Suppressor macrophage (primary cell): ENCODE data around the gene CCNT2.
"Not testable (repeated sequence)": the region's sequence is repeated elsewhere in the genome, so short reads cannot be mapped to it uniquely, and the experiment has no call there.

Experiments
- DNase-seq, 4 experiments: peaks; one replicate each; pipeline ENCODE4 v3.0.0-alpha.2; 2020 to 2022
- total RNA-seq, 17 experiments: gene quantifications; one replicate each; lab custom pipeline; 2026; ENCODE audit warnings: mixed read lengths in 6 of 17, inconsistent platforms in 3 of 17; lab: John Stamatoyannopoulos, UW

The CCNT2 gene
- 35.2 to 85.8 (median 59.7) reads per million in 17 experiments for total RNA-seq

DNA sequence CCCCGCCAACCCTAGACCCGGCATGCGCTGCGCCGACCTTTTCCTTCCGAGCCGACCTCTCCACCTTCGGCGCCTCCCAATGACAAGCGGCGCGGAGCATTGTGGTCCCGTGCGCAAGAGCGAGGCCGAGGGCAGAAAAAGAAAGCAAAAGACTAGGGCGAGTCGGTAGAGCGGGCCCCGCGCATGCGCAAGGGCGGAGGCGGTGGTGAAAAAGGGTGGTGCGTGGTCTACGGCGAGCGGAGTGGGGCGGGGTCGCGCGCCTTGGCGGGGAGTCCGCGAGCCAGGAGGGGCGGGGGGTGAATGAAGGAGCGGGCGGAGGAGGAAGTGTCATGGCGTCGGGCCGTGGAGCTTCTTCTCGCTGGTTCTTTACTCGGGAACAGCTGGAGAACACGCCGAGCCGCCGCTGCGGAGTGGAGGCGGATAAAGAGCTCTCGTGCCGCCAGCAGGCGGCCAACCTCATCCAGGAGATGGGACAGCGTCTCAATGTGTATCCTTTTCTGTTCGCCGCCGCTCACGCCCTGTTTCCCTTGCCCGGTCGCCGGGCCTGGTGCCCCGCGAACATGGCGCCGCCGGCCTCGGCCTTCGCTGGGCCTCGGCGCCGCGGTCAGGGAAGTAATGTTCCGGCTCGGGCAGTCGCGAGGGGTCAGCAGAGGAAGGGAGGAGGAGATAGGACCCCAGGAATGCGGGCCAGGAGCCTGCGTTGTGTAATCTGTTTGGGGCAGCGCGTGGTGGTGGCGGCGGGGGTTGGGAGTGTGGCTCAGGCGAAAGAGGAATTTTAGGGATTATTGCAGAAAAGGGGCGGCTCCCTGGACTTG, at the start of gene CCNT2:
CCNT2 (plus strand) TSS at position 297 of the 815 bp plus-strand sequence; CDS start at position 330, 33 bp downstream.
- peak; percentile 99 to 100 (median 100) for DNase-seq

DNA sequence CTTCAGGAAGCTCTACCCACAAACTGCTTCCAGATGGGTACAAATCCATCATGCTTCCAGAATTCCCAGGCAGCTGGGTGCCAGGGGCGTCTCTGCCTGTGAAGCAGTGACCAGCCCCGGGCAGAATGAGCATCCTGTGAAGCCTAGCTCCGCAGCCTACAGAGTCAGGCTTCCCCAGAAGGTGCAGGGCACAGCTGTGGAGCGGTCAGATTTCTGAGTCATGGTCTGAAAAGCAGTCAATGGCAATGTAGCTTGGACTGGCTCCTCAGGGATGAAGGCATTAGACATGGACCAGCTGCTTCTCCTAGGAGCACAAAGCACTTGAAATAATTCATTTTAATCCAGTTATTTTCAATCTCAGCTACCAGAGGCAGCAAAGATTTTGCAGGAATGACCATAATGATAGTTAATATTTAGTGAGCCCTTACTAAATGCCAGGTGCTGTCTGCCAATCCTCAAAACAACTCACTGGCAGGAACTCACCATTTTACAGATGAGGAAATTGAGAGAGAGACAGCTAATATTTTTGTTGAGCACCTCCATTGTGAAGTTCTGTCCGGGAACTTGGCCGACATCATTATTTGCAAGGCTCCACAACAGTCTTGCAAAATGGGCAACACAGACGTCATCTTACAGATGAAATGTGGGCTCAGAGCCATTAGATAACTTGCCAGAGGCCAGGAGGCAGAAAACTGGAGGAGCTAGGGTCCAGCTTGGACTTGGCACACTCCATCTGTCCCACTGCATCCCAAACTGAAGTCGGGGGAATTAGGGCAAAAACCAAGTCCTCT, 48.5 kb upstream of the CCNT2 start:
- DNase-seq, result no peak

DNA sequence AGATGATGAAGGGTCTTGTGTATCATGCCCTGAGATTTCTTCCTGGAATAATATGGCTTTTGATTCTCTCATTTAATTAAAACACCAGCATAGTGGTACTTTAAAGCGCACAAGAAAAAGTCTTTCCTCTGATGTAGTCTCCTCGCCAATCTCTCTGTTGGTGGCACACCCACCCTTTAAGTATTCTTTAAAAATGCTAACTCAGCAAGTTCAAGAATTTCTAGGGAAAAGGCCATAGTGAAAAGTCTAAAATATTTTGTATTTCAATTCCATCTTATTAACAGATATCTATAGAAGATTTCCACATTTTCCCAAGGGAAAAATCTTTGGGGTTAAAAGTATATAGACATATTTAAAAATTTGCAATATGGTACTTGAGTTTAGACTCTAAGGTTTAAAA, 45.5 kb upstream of the CCNT2 start:
- no peak for DNase-seq

DNA sequence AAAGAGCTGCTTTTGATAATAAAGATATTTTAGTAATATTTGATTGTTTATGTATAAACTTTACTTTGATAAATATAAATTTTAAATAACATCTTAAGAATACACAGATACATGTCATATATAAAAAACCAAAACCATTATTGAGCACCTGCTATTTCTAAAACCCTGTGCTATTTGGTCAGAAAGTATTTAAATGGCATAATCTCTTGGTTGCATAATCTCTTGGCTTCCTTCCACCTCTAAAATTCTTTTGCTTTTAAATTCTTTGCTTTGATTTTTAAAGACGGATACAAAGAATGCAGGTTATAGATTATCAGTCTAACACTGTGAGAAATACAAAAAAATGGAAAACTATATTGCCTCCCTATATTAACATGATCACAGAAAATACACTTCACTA, 43.3 kb upstream of the CCNT2 start:
- DNase-seq, result no peak

DNA sequence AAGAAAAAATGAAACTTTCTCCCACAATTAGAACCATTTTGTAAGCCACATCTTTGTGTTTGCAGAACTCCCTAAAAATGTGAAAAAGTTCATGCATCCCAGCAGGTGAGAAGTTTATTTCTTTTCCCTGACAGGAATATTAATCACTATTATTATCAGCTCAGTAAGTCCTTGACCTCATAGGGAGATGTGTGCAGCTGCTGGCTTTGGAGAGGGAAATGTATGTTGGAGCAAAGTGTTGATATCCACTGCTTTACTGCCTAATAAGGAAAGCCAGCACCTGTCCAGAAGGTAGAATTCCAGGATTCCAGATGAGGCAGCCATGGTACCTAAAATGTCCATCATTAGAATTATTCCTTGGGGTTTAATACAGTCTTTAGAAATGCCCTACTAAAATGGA, 35.8 kb upstream of the CCNT2 start:
- DNase-seq, result no peak

DNA sequence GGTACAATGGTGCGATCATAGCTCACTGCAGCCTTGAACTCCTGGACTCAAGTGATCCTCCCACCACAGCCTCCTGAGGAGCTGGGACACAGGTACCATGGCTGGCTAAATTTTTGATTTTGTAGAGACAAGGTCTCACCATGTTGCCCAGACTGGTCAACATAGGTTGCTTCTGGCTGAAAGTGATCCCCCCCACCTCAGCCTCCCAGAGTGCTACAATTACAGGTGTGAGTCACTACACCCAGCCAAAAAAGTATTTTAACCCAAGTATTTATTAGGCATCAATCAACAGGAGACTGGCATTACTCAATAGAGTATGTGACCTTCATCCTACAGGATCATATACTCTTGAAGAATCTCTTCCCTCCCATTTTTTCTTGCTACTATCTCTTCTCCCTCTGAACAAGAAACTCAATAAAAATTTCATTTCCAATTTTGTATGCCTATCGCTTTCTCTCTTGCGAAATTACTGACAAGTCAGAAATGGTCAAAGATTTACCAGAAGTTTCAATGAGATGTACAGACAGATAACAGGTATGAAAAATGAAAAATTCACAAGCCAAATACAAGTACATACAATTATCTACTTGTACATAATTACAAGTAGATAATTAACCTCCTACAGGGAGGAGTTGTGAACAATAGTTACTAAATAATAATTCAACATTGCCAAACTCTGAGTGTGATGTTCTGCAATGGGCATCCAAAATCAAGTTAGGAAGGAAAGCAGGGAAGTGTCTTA, 34.9 kb upstream of the CCNT2 start:
- DNase-seq, result peak in 1 of 4 experiments; percentile 12

DNA sequence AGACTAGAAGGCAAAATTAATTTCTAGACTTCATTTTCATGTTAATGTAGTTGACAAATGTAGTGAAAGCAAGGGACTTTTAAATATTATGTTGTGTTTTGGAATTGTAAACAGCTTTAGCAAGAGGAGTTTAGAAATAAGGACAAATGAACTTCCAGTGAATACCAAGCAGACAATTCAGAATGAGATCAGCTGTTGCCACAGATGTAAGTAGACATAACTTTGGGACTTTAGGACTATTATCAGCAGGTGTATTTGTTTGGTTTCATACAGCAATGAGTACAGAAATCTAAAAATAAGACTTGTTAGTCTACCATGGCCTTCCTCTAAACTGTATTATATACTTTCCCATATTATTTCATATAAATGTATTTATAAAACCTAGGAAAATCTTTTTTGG, 34.2 kb upstream of the CCNT2 start:
- DNase-seq, result no peak

DNA sequence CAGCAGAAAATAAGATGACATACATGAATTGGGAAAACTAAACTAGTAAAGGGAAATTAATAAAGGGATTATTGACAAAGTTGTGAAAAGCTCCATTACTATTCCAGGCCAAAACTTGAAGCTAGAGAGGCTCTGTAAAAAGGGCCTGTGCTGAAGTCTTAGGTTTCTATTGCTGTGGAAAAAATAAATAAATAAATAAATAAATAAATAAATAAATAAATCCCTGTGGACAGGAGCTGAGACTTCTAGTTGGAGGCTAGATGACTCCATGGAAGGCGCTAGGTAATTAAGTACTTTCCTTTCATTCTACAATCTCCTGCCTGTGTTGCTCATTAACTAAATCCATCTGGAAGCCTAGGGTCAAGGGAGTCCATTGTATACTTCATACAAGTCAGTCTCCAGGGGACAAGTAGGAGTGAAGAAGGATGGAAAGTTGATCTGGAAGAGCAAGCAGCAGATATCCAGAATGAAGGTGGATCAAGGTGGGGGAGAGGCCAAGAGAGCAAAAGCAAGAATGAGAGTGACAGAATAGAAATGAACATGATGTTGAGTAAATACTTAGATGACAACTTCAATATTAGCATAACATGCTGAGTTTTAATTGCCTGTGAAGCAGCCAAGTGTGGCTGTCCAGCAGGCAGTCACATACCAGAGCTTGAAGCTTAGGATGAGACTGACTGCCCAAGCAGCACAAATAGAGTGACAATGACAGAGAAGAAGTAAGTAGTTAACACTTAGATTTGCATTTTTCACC, 26.2 kb upstream of the CCNT2 start:
- DNase-seq, result no peak

DNA sequence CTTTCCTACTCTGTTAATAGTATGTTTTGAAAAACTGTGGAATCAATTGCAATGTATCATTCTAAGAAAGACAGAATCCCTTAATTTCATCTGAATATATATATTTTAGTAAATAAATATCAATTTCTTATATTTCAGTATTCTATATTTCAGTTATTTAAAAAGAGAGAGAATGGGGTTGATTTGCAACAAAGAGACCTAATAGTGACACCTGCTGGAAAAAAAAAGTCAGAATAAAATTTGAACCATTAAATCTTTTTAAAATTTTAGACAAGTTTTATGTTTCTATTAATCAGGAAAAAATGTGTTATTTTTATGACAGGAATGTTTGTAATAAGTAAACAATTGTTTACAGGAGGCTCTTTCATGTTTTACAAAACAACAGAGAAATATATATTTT, 20.7 kb upstream of the CCNT2 start:
- peak in 3 of 4 experiments; percentile 7 to 57 (median 43) for DNase-seq

DNA sequence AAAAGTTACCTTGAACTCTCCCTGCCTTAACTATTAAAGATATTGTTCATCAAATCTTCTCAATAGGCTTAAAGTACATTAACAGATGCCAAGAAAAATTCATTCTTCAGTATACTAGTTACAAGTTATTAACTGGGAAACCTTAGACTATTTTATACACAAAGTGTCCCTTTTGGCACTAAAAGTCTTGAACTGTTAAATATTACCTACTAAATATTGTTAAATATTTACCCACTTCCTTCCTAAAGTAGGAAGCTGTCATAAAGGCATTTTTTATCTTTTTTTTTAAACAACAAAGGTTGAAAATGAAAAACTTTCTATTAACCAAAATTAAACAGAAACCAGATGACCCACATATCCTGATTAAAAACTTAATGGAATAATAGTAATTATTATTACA, 19.4 kb upstream of the CCNT2 start:
- no peak for DNase-seq

DNA sequence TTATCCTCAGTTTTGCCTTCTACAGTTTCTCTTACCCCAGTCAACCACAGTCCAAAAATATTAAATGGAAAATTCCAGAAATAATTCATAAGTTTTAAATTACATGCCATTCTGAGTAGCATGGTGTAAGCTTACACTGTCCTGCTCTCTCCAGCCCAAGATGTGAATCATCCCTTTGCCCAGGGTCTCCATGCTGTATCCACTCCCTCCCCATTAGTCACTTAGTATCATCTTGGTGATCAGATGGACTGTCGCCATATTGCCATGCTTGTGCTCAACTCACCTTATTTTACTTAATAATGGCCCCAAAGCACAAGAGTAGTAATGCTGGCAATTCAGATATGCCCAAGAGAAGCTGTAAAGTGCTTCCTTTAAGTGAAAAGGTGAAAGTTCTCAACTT, 18.5 kb upstream of the CCNT2 start:
- DNase-seq, result no peak

DNA sequence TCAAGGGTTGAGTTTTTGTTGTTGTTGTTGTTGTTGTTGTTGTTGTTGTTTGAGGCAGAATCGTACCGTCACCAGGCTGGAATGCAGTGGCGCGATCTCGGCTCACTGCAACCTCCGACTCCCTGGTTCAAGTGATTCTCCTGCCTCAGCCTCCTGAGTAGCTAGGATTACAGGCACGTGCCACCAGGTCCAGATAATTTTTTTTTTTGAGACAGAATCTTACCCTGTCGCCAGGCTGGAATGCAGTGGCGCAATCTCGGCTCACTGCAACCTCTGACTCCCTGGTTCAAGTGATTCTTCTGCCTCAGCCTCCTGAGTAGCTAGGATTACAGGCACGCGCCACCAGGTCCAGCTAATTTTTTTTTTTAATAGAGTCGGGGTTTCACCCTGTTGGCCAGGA, 14.9 kb upstream of the CCNT2 start:
- DNase-seq, result not testable (repeated sequence)

DNA sequence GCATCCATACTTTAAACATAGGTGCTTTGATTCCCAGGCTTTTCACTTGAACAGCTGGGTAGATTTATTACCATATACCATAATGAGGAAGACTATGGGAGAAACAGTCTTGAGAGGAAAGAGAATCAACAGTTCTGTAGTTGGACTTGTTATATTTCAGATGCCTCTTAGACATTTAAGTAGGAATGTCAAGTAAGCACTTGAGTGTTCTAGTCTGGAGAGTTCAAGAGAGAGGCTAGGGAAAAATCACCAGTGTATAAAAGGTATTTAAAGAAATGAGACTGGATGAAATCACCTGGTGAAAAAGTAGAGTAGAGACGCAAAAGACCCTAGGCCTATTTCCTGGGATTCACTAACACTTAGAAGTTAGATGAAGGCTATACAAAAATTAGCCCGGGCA, 13.5 kb upstream of the CCNT2 start:
- no peak for DNase-seq

DNA sequence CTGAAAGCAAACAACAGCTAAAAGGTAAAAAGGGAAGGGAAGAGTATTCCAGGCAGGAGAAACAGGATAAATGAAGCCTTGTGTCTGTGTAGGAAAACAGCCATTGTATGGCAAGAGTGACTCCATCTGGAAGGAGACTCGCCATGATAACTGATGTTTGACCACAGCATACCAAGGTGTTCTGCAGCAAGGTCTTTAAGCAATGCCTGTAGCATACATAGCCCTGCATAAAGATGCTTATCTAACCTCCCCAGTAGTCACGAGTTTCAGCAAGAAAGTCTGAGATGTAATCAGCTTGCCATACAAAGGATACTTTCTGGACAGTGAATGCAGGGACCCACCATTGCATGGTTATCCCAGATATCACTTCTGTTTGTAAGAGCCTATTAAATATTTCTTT, 11.9 kb upstream of the CCNT2 start:
- no peak for DNase-seq

DNA sequence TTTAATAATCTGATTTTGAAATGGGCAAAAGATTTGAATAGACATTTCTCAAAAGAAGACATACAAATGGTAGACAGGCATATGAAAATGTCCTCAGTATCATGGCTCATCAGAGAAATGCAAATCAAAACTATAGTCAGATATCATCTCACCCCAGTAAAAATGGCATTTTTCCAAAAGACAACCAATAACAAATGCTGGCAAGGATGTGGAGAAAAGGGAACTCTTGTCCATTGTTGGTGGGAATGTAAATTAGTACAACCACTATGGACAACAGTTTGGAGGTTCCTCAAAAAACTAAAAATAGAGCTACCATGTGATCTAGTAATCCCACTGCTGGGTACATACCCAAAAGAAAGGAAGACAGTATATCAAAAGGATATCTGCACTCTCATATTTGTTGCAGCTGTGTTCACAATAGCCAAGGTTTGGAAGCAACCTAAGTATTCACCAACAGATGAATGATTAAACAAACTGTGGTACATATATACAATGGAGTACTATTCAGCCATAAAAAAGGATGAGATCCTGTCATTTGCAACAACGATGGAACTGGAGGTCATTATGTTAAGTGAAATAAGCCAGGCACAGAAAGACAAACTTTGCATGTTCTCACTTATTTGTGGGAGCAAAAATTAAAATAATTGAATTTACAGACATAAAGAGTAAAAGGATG, 11.0 kb upstream of the CCNT2 start:
- DNase-seq, result peak in 3 of 4 experiments; percentile 4 to 60 (median 55)

DNA sequence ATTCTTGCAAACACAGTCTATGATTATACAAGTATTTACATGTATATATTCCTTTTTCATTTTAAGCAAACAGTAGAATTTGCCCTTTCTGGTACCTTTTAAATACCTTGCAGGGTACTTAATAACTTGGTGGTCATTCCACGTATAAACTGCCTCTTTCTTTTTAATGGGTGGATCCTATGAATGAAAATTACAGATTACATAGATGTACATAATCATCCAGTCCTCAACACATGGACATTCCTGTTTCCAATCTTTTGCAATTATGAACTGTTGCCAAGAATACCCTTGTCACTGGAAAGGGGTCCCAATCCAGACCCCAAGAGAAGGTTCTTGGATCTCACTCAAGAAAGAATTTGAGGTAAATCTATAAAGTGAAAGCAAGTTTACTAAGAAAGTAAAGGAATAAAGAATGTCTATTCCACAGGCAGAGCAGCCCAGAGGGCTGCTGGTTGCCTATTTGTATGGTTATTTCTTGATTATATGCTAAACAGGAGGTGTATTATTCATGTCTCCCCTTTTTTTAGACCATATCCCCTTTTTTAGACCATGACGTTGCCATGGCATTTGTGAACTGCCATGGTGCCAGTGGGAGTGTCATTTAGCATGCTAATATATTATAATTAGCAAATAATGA, 7.7 kb upstream of the CCNT2 start:
- no peak for DNase-seq

DNA sequence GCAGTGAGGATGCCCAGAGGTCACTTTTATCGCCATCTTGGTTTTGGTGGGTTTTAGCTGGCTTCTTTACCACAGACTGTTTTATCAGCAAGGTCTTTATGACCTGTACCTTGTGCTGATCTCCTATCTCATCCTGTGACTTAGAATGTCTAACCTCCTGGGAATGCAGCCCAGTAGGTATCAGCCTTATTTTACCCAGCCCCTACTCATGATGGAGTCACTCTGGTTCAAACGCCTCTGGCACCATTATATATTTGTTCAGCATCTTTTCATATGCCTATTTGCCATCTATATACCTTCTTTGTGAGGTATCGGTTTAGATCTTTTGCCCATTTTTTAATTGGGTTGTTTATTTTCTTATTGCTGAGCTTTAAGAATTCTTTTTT, 7.2 kb upstream of the CCNT2 start:
- DNase-seq, result no peak

DNA sequence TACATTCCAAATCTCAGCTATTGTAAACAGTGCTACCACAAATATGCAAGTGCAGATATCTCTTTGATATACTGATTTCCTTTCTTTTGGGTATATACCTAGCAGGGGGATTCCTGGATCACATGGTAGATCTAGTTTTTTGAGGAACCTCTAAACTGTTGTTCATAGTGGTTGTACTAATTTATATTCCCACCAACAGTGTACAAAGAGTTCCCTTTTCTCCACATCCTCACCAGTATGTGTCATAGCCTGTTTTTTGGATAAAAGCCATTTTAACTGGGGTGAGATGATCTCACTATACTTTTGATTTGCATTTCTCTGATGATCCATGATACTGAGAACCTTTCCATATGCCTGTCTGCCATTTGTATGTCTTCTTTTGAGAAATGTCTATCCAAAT, 6.3 kb upstream of the CCNT2 start:
- DNase-seq, result peak; percentile 55 to 89 (median 71)

DNA sequence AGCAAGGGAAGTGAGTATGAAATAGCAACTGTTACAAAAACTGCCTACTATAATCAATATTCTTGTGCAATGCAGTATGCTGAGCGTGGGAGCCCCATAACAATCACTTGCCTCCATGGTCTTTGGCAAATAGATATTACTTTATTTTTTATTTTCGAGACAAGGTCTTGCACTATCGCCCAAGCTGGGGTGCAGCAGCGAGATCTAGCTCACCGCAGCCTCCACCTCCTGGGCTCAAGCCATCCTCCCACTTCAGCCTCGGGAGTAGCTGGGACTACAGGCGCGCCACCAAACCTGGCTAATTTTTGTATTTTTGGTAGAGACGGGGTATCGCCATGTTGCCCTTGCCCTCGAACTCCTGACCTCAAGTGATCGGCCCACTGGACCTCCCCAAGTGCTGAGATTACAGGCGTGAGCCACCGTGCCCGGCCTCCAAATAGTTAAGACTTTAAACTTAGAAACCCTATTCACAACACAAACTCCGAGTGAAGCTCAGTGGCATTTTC, 1.2 kb upstream of the CCNT2 start:
- DNase-seq, result peak in 2 of 4 experiments; percentile 19 to 27

DNA sequence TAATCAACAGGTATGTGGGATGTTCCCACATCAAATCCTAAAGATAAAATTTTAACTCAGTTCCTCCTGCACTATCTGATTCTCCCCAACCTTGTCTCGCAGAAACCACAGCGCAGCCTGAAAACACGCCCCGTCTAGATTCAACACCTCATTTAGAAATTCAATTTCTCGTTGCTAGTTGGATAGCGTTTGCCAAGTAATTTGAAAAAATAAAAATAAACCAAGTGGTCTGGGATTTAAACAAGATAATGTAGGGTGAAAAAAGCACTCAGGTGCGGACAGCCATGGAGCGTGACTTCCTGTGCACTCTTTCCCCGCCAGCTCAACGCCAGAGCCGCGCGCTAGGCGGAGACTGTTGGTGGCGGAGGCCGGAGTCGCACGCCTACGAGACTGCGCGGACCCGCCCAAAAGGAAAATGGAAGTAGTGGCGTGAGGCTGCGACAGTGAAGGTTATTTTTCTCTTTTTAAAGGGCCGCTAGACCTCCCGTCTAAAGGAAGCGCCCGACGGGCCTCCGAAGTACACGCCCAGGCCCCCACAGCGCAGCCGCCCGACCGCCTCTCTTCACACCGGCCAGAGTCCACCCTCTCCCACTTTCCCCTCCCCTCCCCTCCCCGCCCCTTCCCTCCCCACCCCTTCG, 615 bp upstream of the CCNT2 start:
- peak in 3 of 4 experiments; percentile 7 to 96 (median 91) for DNase-seq
